Vagina (tissue), 2 donors: ENCODE results near the gene ATP1B3.

ENCODE experiments used
- CTCF ChIP-seq, 3 experiments: fragments of 450-650 bp in 2 of 3; fragments of 200-600 bp in 1 of 3; sonication (generic) in 1 of 3; IDR thresholded peaks; one replicate each; pipeline ENCODE4 v1.5.1; 2017 to 2019; ENCODE audit warnings: antibody characterized with exemption in 3 of 3, mild to moderate bottlenecking in 2 of 3, moderate library complexity in 2 of 3
- POLR2A ChIP-seq, 2 donors: fragments of 450-650 bp; IDR thresholded peaks; one replicate each; pipeline ENCODE4 v1.6.1; 2017; ENCODE audit warnings: antibody characterized with exemption in 2 of 2, mild to moderate bottlenecking in 2 of 2, moderate library complexity in 2 of 2
- POLR2AphosphoS5 ChIP-seq, 2 donors: sonication (generic); formaldehyde crosslinking; IDR thresholded peaks; one replicate each; pipeline ENCODE4 v1.9.0; 2017; ENCODE audit warnings: antibody characterized with exemption in 2 of 2, mild to moderate bottlenecking in 2 of 2, low read depth in 1 of 2; ENCODE audit not compliant: insufficient read depth in 1 of 2

- TF ChIP-seq CTCF (IDR thresholded peaks at IDR 0.05): no peak
- TF ChIP-seq POLR2A (IDR thresholded peaks at IDR 0.05): no peak
- no peak for TF ChIP-seq POLR2AphosphoS5 (IDR thresholded peaks at IDR 0.05; ENCODE audit: insufficient read depth in 1 of 2, low read depth in 1 of 2)
Measured at GRCh38 chr3:141901914-141902313, 25.5 kb downstream of the ATP1B3 start.
